GM19025 (cell line): ENCODE data around the gene ZCCHC14.
"Not testable (repeated sequence)": the region's sequence is repeated elsewhere in the genome, so short reads cannot be mapped to it uniquely, and the experiment has no call there.

Experiments
- ATAC-seq: cut with Tn5 transposase; IDR thresholded peaks from one replicate; pipeline ENCODE4 v1.9.1; 2021; ENCODE audit warnings: mild to moderate bottlenecking, low read depth, moderate library complexity; ENCODE audit not compliant: unreplicated experiment

The ZCCHC14 gene

DNA sequence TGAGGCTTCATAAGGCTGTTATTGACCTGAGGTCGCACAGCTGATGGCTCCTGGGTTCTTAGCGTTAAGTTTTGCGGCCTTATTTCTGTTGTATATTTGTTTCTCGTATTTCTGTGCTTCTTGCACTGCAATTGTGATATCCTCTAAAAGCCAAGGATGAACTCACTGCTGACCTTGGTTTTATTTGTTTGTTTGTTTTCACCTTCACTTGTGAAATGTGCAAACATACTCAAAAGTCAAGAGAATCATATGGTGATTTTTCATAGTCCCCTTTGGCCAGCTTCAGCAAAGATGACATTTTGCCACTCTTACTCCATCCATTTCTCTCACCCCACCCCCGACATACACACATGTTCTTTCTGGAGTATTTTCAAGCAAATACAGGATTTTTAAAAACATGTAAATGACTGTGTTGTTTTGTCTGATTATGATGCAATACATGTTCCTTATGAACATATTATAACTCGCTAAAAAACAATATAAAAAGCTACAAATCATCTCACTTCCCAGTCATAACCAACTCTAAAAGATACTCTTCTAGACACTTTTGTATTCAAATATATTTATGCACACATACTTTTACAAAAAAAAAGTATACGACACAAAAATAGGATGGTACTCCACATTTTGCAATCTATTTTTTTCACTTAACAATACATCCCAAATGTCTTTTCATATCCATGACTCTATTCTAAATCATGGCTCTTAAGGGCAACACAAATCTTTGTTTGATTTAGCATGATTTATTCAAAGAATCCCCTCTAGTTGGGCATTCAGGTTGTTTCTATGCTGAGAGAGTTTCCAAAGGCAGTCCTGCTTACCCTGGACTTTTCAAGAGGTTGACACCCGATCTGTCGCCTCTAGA, 5.7 kb upstream of the ZCCHC14 start:
- no peak for ATAC-seq

DNA sequence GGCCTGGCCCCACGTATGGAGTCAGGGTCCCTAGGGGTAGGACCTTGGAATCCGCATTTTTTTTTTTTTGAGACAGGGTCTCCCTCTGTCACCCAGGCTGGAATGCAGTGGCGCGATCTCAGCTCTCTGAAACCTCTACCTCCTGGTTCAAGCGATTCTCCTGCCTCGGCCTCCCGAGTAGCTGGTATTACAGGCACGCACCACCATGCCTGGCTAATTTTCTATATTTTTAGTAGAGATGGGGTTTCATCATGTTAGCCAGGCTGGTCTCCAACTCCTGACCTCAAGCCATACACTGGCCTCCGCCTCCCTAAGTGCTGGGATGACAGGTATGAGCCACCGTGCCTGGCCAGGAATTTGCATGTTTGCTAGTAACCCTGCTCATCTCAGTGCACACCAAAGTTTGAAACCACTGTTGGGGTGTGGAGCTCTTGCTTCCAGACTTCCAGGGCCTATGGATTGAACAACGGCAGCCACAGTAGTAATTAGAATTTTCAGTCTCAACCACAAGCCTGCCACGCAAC, 5.0 kb upstream of the ZCCHC14 start:
- not testable (repeated sequence) for ATAC-seq

DNA sequence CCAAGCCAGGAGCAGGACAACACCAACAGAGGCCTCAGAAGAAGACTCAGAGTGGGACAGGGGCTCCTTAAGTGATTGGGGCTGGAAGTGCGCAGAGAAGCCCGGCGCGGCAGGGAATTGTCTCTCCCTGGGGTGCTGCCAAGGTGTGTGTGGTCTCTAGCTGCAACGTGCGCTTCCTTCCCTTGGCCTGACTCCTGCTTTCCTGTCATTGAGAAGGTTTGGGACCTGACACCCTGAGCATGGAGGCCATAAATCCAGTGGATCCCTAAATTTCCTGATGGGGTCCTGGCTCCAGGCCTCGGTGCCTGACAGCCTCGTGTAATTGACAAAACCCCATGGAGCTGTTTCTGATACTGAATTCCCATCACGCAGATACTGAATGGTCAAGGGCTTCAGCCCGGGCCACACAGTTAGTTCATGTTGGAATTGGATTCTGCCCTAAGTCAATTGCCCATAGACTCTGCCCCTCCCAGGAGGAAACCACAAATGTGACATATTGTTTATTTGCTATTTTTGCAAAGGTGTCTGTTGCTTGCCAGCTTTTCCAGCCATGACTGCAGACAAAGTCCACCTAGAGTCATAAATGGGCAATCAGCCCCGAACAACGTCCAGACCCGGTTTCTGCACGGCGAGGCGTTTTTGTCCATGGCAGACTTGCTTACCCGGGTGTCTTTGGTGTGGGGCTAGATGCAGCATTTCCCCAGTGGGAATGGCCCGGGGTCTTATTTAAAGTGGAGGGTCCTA, 4.4 kb upstream of the ZCCHC14 start:
- ATAC-seq = not testable (repeated sequence)

DNA sequence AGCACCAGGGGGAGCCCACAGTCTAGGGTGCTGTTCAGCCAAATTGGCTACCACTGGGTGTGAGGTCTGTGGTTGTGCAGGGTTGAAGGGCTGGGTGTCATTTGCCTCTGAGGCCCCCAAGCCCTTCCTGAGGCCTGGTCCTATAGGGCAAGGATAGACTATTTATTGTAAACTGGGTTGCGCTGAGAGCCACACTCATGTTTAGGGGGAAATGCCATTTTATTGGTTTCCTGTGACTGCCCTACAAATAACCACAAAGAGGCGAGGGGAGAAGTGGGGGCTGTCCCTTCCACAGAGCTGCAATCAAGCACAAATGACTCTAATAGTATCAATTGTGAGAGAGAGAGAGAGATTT, 3.6 kb upstream of the ZCCHC14 start:
- ATAC-seq = no peak

DNA sequence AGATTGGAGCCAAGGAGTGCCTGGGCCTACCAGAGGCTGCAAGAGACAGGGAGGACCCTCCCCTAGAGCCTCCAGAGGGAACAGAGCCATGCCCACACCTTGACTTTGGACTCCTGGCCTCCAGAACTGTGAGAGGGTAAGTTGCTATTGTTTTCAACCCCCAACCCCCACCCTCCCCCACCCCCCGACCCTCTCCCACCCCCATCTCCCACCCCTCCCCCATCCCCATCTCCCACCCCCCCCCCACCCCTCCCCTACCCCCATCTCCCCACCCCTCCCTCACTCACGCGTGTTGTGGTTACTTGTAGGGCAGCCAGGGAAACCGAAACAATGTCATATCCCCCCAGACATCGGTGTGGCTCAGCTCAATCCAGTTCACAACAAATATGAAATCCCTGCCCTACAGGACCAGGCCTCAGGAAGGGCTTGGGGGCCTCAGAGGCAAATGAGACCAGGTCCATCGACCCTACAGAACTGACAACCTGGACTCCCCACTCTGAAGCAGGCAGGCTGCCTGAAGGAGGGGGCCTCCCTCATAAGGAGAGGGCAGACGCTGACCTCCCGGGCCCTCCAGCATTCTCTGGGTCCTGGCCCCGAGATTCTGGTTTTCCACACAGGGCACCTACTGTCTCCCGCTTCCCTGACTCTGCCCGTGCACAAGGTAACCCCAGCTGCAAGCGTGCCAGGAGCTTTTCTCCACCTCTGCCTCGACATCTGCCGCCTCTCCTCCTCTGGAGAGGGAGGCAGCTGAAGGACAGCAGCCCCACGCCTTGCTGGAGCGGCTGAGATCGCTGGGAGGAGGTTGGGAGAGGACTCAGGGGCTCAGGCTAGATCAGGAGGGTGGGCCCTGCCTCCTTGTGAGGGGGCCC, 3.0 kb upstream of the ZCCHC14 start:
- no peak for ATAC-seq

DNA sequence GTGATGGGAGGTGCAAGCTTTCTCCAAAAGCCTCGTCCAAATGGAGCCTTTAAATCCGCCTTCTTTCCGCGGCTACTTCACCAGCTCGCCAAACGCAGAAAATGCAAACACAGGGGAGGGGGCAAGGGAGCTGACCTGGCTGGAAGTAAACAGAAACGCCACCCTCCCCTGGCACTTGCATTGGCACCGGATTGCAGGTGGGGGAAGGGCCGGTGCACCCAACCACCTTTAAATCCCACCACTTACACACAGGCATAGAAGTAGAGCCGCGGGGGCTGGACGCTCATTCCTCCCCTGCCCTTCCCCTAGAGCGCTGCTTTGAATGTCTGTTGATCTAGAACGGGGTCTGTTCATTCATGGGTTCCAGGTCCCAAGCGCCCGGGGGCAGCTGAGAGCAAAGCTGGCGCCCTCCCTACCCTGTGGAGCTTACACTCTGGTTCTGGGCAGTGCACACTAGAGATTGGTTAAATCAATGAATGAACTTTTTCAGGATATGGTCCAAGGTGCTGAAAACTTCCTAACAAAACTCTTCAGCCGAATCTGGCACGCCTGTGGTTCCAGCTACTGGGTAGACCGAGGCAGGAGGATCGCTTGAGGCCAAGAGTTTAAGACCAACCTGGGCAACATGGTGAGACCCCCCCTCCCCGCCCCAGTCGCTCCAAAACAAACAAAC, 920 bp upstream of the ZCCHC14 start:
- no peak for ATAC-seq

DNA sequence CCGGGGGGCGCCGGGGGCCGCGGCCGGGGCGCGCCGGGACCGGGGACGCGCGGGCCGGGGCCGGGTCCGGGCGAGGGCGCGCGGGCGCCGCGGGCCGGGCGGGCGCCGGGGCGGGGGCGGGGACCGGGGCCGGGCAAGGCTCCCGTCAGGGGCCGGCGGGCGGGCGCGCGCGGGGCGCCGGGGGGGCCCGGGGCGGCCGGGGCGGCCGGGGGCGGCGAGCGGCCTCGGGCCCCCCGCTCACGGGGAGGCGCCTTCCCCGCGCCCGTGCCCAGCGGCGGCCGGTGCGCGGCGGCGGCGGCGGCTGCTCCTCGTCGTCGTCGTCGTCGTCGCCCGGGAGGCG, 563 bp downstream of the ZCCHC14 start:
- no peak for ATAC-seq

DNA sequence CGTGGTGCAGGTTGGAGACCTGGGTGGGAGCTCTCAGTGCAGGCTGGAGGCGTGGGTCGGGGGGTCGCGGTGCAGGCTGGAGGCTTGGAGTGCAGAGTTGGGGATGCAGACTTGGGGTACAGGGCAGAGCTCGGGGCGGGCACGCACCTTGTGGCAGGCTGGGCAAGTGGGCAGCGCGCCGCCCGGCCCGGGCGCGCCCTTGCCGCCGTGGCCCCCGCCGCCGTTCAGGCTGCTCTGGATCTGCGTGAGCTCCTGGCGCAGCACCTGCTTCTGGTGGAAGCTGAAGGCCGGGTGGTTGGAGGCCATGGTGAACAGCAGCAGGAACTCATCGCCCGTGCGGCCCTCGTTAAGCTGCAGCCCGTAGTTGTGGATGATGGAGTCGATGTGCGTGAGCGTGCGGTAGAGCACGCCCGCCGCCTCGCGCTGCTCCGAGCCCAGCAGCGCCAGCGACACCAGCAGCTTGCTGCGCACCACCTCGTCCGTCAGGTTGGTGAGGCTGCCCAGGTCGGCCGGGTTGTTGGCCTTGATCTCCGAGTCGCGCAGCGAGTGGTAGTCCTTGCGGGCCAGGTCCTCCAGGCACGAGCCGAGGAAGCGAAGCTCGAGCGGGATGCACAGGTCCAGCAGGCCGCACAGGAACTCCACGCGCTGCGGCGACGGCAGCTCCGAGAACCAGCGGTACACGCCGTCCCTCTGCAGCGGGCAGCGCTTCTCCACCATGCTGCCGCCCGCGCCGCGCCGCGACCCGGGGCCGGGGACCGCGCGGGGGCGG, 1.1 kb downstream of the ZCCHC14 start:
- no peak for ATAC-seq

DNA sequence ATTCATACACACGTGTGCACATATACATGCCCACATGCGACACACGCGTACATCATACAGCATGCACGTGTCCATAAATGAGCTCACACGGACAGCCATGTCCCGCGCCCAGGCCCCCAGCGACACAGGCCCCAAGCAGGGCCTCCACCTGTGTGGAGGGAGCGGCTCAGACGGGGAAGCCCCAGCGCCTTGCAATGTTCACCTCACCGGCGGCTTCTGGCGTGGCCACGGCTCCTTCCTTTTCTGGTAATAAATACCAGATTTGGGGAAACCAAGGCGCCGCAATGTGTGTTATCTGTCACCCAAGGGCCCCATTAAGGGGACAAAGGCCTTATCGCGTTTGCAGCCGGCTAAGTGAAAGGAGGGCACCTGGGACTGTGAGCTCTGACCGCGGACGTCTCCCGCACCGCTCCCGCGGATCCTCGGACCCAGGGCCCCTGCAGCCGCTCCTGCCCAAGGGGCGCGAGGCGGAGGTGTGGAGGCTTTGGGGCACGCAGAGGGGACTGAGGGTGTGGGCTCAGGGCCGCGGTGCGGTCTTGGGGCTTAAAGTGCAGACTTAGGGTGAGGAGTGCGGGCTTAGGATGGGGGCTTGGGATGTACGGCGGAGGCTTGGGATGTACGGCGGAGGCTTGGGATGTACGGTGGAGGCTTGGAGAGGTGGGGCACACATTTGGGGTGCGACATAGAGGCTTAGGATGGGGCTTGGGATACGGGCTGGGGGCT, 1.9 kb downstream of the ZCCHC14 start:
- ATAC-seq = not testable (repeated sequence)

DNA sequence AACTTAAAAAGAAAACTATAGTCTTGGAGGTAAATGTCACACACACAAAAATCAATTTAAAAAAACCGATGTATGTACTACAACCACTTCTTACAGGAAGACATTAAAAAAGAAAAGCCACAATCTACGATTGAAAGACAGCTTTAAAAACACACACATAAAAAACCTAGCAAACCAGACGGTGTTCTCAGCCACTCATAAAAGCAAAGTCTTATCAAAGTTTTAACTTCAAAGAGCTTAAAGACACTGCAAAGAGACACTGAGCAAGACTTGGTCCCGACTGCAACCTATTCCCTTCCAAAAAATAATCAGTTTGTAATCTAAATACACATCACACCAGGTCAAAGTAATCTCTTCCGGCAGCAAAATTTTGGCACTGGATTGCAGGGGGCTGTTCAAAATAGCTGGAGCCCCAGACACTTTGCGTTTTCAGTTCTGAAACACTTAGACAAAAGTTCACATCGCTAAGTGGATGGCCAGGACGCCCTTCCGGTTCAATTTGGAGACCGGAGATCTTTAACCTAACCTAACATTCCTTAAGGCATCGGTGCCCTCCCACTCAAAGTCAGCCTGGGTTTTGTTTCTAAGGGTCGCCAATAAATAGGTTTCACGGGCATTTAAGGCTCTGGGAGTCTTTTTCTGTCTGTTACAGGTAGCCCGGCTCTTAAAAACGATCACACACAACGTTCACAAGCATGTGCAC, 2.6 kb downstream of the ZCCHC14 start:
- no peak for ATAC-seq

DNA sequence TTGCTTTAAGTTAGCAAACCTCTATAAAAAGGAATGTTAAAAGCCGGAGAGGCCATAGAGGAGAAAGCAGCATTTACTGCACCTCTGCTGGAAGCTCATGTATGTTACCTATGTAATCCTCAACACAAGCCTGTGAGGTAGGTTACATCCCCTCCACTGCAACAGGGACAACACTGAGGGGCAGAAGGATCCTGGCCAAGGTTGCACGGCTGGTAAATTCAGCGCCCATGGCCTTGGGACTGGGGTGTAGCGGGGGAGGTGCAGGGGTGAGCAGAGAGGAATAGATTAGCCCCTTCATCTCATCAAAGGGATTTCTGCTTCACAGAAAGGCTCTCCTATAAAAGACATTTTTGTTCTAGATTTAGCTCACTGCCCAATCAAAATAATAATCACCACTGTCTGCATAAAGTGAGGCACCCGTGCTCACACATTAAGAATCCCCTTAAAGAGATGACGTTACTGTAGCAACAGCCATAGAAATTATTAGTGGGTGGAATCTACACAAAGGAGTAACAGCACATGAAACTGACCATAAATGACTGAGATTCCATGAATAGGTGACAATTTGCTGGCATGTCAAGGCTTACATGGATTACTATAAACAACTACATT, 3.3 kb downstream of the ZCCHC14 start:
- no peak for ATAC-seq

DNA sequence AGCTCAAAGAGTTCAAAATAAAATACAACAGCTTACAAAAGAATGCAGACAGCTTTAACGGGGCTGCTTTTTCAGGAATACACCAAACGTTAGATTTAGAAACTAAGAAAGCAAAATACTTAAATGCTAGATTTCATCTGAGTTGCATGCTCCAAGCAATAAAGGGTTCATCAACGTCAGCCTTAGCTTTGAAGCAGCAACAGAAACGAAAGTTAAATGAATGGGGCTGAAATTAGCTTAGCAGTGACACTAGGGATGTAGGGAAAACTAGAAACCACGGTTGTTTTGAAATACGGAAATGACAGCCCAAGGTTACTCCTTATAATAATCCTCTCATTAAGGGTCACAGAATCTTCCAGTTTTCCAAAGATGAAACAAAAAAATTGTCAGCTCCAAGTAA, 3.9 kb downstream of the ZCCHC14 start:
- not testable (repeated sequence) for ATAC-seq

DNA sequence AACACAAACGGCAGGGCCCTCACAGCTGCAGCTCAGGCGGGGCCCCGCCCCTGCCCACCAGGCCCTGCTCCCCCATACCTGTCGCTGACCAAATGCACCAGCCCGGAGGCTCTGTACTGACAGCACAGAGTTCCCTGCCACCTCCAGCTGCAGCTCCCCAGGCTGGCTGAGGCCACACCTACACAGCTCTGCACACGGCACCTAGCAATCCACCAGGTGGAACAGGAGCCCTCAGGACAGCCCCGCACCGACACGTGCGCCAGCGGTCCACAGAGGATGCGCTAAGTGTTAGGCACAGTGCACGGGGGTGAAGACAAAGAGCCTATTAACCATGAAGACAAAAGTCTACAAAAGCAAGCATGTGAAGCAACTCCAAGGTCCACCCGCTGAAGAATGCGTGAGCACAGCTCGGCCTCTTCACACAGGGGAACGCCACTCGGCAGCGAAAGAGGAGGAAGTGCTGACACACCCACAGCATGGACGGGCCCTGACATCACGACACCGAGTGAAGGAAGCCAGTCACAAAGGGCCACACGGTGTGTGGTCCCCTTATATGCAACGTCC, 5.4 kb downstream of the ZCCHC14 start:
- ATAC-seq = no peak

DNA sequence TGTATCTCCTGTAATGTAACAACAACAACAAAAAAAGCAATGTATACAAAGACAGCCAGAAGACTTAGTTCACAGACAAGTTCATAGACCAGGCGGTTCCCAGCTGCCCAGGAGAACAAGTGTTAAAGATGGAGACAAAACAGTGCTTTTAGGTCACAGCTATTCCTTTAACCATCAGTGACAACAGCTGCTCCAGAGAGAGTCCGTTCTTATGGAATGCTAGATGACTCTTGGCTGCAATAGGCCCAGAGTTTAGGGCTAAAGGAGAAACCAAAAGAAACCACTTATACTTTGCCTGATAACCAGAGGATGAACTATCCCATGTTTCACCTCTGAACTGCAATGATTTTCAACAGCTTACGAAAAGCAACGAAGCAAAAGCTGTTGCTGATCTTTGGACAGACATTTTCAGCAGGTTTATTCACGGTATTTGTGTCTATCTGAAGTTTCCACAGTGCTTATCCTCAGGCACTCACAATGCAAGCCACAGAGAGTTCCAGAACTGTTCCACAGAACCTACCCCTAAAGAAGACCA, 6.0 kb downstream of the ZCCHC14 start:
- ATAC-seq = no peak

DNA sequence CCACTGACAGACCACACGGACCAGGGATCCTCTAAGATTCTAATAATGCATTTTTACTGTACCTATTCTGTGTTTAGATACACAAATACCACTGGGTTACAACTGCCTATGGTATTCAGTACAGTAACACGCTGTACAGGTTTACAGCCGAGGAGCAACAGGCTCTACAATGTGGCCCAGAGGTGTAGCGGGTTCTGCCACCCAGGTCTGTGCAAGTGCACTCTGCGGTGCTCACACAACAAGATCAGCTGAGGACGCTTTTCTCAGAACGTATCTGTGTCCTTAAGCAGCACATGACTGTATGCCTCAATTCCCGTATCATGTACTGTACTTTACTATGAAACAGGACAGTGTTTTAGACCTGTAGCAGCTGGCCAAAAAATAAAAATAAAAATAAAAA, 6.5 kb downstream of the ZCCHC14 start:
- ATAC-seq = no peak

DNA sequence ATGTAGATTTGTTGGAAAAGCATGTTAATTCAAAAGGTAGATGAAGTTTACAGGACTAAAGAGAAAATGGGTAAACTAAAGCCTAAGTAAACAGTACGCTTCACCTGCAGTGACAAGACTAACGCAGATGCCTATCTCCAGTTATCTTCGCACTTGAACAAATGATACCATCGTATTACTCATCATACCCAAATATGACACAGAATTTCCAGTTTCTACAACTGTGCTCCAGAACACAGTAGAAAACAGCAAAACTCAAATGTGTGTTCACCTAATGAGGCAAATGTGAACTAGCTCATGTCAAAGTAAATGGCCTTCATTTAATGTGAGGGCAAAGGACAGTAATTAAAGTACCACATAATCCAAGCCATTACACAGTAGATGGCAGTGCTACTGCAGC, 7.0 kb downstream of the ZCCHC14 start:
- ATAC-seq = not testable (repeated sequence)
